ENCODE measurements around the gene CLDND2.

The CLDND2 gene

GRCh38 chr19:51372649-51373504 is 4.1 kb upstream of the CLDND2 start, which contains the start of gene NKG7:
Gene NKG7 (minus strand): TSS chr19:51372654. CDS start chr19:51372535, 119 bp downstream.
- no peak within 1 kb of the TSS for H2AFZ ChIP-seq (ENCODE audit: low read length)
- H3K9me3 ChIP-seq (replicated peaks in 1 of 2; ENCODE audit: control insufficient read depth in 2 of 2, insufficient read depth in 1 of 2, low read depth in 1 of 2, low read length in 2 of 2) = no peaks in the 10 kb centered on the region
- H3K23ac ChIP-seq (ENCODE audit: low read depth, low read length, poor library complexity) = no peak within 1 kb of the TSS
- no peak within 1 kb of the TSS for H3K4me3 ChIP-seq (ENCODE audit: low read length in 2 of 2)
- peak within 1 kb of the TSS; percentile 57 for H4K91ac ChIP-seq (ENCODE audit: low read depth, low read length, poor library complexity)
- peak within 1 kb of the TSS; percentile 85 for H2BK15ac ChIP-seq (ENCODE audit: low read length)
- no CpG with 5 or more reads among the region's 9 CpGs for WGBS, 2 donors (ENCODE audit: extremely low coverage in 2 of 2, insufficient read length in 2 of 2, insufficient replicate concordance in 1 of 2)
- H3K9ac ChIP-seq (ENCODE audit: low read depth, low read length, poor library complexity) = peak within 1 kb of the TSS; percentile 84
- peak within 1 kb of the TSS; percentile 3 for H3K18ac ChIP-seq (ENCODE audit: low read length)
- no peak within 1 kb of the TSS for H3K4ac ChIP-seq (ENCODE audit: low read length)
- peak within 1 kb of the TSS; percentile 73 for H2BK12ac ChIP-seq (ENCODE audit: low read length)
- DNase-seq (ENCODE audit: low spot score) = no peak
- peak within 1 kb of the TSS; percentile 92 for H2AK5ac ChIP-seq (ENCODE audit: low read depth, low read length)
- no peak within 1 kb of the TSS for H3K14ac ChIP-seq (ENCODE audit: low read length)
- H3K4me1 ChIP-seq (ENCODE audit: control insufficient read depth in 2 of 2, insufficient read depth in 1 of 2, low read depth in 1 of 2, low read length in 2 of 2) = peaks cover 6 to 8% of the 10 kb centered on the region in 2 donors
- peaks cover 0 to 23% (median 0%) of the 10 kb centered on the region in 3 experiments for H3K27me3 ChIP-seq (ENCODE audit: control insufficient read depth in 3 of 3, insufficient read depth in 3 of 3, low read depth in 1 of 3, low read length in 3 of 3)
- H3K27ac ChIP-seq (replicated peaks; ENCODE audit: low read length) = no peak within 1 kb of the TSS
- no peak within 1 kb of the TSS for H3K4me2 ChIP-seq (ENCODE audit: insufficient read depth, low read length, poor library complexity, severe bottlenecking)
- no peak within 1 kb of the TSS for H4K8ac ChIP-seq (ENCODE audit: low read depth, low read length)
- no peak within 1 kb of the TSS for H2BK120ac ChIP-seq (ENCODE audit: low read depth, low read length)
- peak within 1 kb of the TSS; percentile 57 for H2BK5ac ChIP-seq (ENCODE audit: low read length)
- no peaks in the 10 kb centered on the region for H3K36me3 ChIP-seq (replicated peaks in 1 of 2; ENCODE audit: control insufficient read depth in 2 of 2, insufficient read depth in 2 of 2, low read length in 2 of 2)
- H3K79me1 ChIP-seq (ENCODE audit: low read depth, low read length) = peaks cover under 1% of the 10 kb centered on the region

- peak overlapping the region; percentile 85 for H2BK15ac ChIP-seq (ENCODE audit: low read length)
- no peak overlapping the region for H2AFZ ChIP-seq (ENCODE audit: low read length)
- no peak overlapping the region for H3K14ac ChIP-seq (ENCODE audit: low read length)
- peaks cover 6 to 8% of the 10 kb centered on the region in 2 donors for H3K4me1 ChIP-seq (ENCODE audit: control insufficient read depth in 2 of 2, insufficient read depth in 1 of 2, low read depth in 1 of 2, low read length in 2 of 2)
- peak overlapping the region; percentile 3 for H3K18ac ChIP-seq (ENCODE audit: low read length)
- no peak overlapping the region for H3K27ac ChIP-seq (replicated peaks; ENCODE audit: low read length)
- H2BK5ac ChIP-seq (ENCODE audit: low read length) = peak overlapping the region; percentile 57
- peaks cover 0 to 23% (median 0%) of the 10 kb centered on the region in 3 experiments for H3K27me3 ChIP-seq (ENCODE audit: control insufficient read depth in 3 of 3, insufficient read depth in 3 of 3, low read depth in 1 of 3, low read length in 3 of 3)
- H3K79me1 ChIP-seq (ENCODE audit: low read depth, low read length) = peaks cover 2% of the 10 kb centered on the region
- H3K9ac ChIP-seq (ENCODE audit: low read depth, low read length, poor library complexity) = peak overlapping the region; percentile 84
- no peak overlapping the region for H3K4ac ChIP-seq (ENCODE audit: low read length)
- no peaks in the 10 kb centered on the region for H3K36me3 ChIP-seq (replicated peaks in 1 of 2; ENCODE audit: control insufficient read depth in 2 of 2, insufficient read depth in 2 of 2, low read length in 2 of 2)
- no peak overlapping the region for H4K8ac ChIP-seq (ENCODE audit: low read depth, low read length)
- WGBS, 2 donors (ENCODE audit: extremely low coverage in 2 of 2, insufficient read length in 2 of 2, insufficient replicate concordance in 1 of 2) = no CpG with 5 or more reads among the region's 18 CpGs
- no peak overlapping the region for H3K23ac ChIP-seq (ENCODE audit: low read depth, low read length, poor library complexity)
- H3K4me2 ChIP-seq (ENCODE audit: insufficient read depth, low read length, poor library complexity, severe bottlenecking) = no peak overlapping the region
- H2AK5ac ChIP-seq (ENCODE audit: low read depth, low read length) = peak overlapping the region; percentile 92
- H2BK12ac ChIP-seq (ENCODE audit: low read length) = peak overlapping the region; percentile 73
- no peak overlapping the region for H3K4me3 ChIP-seq (ENCODE audit: low read length in 2 of 2)
- no peak overlapping the region for H2BK120ac ChIP-seq (ENCODE audit: low read depth, low read length)
- DNase-seq (ENCODE audit: low spot score) = no peak
- no peaks in the 10 kb centered on the region for H3K9me3 ChIP-seq (replicated peaks in 1 of 2; ENCODE audit: control insufficient read depth in 2 of 2, insufficient read depth in 1 of 2, low read depth in 1 of 2, low read length in 2 of 2)
- peak overlapping the region; percentile 57 for H4K91ac ChIP-seq (ENCODE audit: low read depth, low read length, poor library complexity)
Measured at GRCh38 chr19:51372021-51372648, 3.3 kb upstream of the CLDND2 start.

- Histone ChIP-seq H2BK5ac (ENCODE audit: low read length) (no peak overlapping the region), H3K36me3 (replicated peaks in 1 of 2; ENCODE audit: control insufficient read depth in 2 of 2, insufficient read depth in 2 of 2, low read length in 2 of 2) (no peaks in the 10 kb centered on the region), H2BK120ac (ENCODE audit: low read depth, low read length) (no peak overlapping the region), H2AK5ac (ENCODE audit: low read depth, low read length) (no peak overlapping the region), H4K91ac (ENCODE audit: low read depth, low read length, poor library complexity) (no peak overlapping the region), H3K4ac (ENCODE audit: low read length) (no peak overlapping the region), H3K27ac (replicated peaks; ENCODE audit: low read length) (no peak overlapping the region), H2BK15ac (ENCODE audit: low read length) (peak overlapping the region; percentile 85), H3K9ac (ENCODE audit: low read depth, low read length, poor library complexity) (no peak overlapping the region), H3K4me3 (ENCODE audit: low read length in 2 of 2) (no peak overlapping the region), H3K23ac (ENCODE audit: low read depth, low read length, poor library complexity) (peak overlapping the region; percentile 65), H3K4me1 (ENCODE audit: control insufficient read depth in 2 of 2, insufficient read depth in 1 of 2, low read depth in 1 of 2, low read length in 2 of 2) (peaks cover 6 to 8% of the 10 kb centered on the region in 2 donors), H3K27me3 (ENCODE audit: control insufficient read depth in 3 of 3, insufficient read depth in 3 of 3, low read depth in 1 of 3, low read length in 3 of 3) (peaks cover 0 to 23% (median 0%) of the 10 kb centered on the region in 3 experiments), H4K8ac (ENCODE audit: low read depth, low read length) (no peak overlapping the region), H2AFZ (ENCODE audit: low read length) (no peak overlapping the region), H3K79me1 (ENCODE audit: low read depth, low read length) (peaks cover 4% of the 10 kb centered on the region), H2BK12ac (ENCODE audit: low read length) (peak overlapping the region; percentile 10), H3K14ac (ENCODE audit: low read length) (no peak overlapping the region), H3K9me3 (replicated peaks in 1 of 2; ENCODE audit: control insufficient read depth in 2 of 2, insufficient read depth in 1 of 2, low read depth in 1 of 2, low read length in 2 of 2) (no peaks in the 10 kb centered on the region), H3K18ac (ENCODE audit: low read length) (no peak overlapping the region), H3K4me2 (ENCODE audit: insufficient read depth, low read length, poor library complexity, severe bottlenecking) (no peak overlapping the region)
- no peak for DNase-seq (ENCODE audit: low spot score)
- no CpG with 5 or more reads among the region's 8 CpGs for WGBS, 2 donors (ENCODE audit: extremely low coverage in 2 of 2, insufficient read length in 2 of 2, insufficient replicate concordance in 1 of 2)
Measured at GRCh38 chr19:51371186-51371690, 2.4 kb upstream of the CLDND2 start.

- Histone ChIP-seq H3K36me3 (replicated peaks in 1 of 2; ENCODE audit: control insufficient read depth in 2 of 2, insufficient read depth in 2 of 2, low read length in 2 of 2) (no peaks in the 10 kb centered on the region), H3K4me1 (ENCODE audit: control insufficient read depth in 2 of 2, insufficient read depth in 1 of 2, low read depth in 1 of 2, low read length in 2 of 2) (peaks cover 10 to 15% of the 10 kb centered on the region in 2 donors), H3K9ac (ENCODE audit: low read depth, low read length, poor library complexity) (no peak overlapping the region), H3K9me3 (replicated peaks in 1 of 2; ENCODE audit: control insufficient read depth in 2 of 2, insufficient read depth in 1 of 2, low read depth in 1 of 2, low read length in 2 of 2) (no peaks in the 10 kb centered on the region), H3K27me3 (ENCODE audit: control insufficient read depth in 3 of 3, insufficient read depth in 3 of 3, low read depth in 1 of 3, low read length in 3 of 3) (peaks cover 0 to 23% (median 0%) of the 10 kb centered on the region in 3 experiments), H3K18ac (ENCODE audit: low read length) (no peak overlapping the region), H2AK5ac (ENCODE audit: low read depth, low read length) (no peak overlapping the region), H2BK5ac (ENCODE audit: low read length) (no peak overlapping the region), H4K91ac (ENCODE audit: low read depth, low read length, poor library complexity) (no peak overlapping the region), H3K14ac (ENCODE audit: low read length) (no peak overlapping the region), H2BK12ac (ENCODE audit: low read length) (no peak overlapping the region), H3K23ac (ENCODE audit: low read depth, low read length, poor library complexity) (no peak overlapping the region), H4K8ac (ENCODE audit: low read depth, low read length) (no peak overlapping the region), H3K4me2 (ENCODE audit: insufficient read depth, low read length, poor library complexity, severe bottlenecking) (no peak overlapping the region), H2AFZ (ENCODE audit: low read length) (no peak overlapping the region), H3K4ac (ENCODE audit: low read length) (no peak overlapping the region), H3K4me3 (ENCODE audit: low read length in 2 of 2) (no peak overlapping the region), H3K27ac (replicated peaks; ENCODE audit: low read length) (no peak overlapping the region), H2BK120ac (ENCODE audit: low read depth, low read length) (no peak overlapping the region), H3K79me1 (ENCODE audit: low read depth, low read length) (peaks cover 4% of the 10 kb centered on the region), H2BK15ac (ENCODE audit: low read length) (no peak overlapping the region)
- WGBS, 2 donors (ENCODE audit: extremely low coverage in 2 of 2, insufficient read length in 2 of 2, insufficient replicate concordance in 1 of 2) = no CpG with 5 or more reads among the region's 4 CpGs
- no peak for DNase-seq (ENCODE audit: low spot score)
Measured at GRCh38 chr19:51370230-51370629, 1.4 kb upstream of the CLDND2 start.

All from neuronal stem cell (in vitro differentiated cells).